GM12878 (cell line): ENCODE measurements around the gene REEP2.

Experiments used
- ASH2L ChIP-seq: fragments of 300-600, 200-600 bp; sonication (generic); IDR thresholded peaks from 2 replicates; pipeline ENCODE4 v1.6.1; 2017; ENCODE audit warnings: low read depth, mild to moderate bottlenecking, borderline replicate concordance
- ATF3 ChIP-seq: IDR thresholded peaks from 2 replicates; pipeline ENCODE4 v1.6.1; 2011; ENCODE audit warnings: low read depth, mild to moderate bottlenecking, low read length, moderate library complexity, borderline replicate concordance; ENCODE audit errors: extremely low read depth
- CTCF ChIP-seq, 3 experiments: IDR thresholded peaks in 2 of 3; conservative IDR thresholded peaks in 1 of 3; 2 replicates each; pipeline ENCODE4 v1.5.1; 2011; ENCODE audit warnings: low read depth in 3 of 3, low read length in 3 of 3, mild to moderate bottlenecking in 3 of 3, control low read depth in 2 of 3, moderate library complexity in 2 of 3, inconsistent platforms in 1 of 3, mixed read lengths in 1 of 3; ENCODE audit not compliant: control insufficient read depth in 2 of 3, insufficient read depth in 1 of 3; ENCODE audit errors: extremely low read depth in 1 of 3
- KDM1A ChIP-seq: fragments of 200-600 bp; sonication (generic); IDR thresholded peaks from 2 replicates; pipeline ENCODE4 v1.6.1; 2016; ENCODE audit warnings: borderline replicate concordance
- MXI1 ChIP-seq: fragments of 150-350 bp; IDR thresholded peaks from 2 replicates; pipeline ENCODE4 v1.6.1; 2011; ENCODE audit warnings: low read depth, mild to moderate bottlenecking, inconsistent platforms, low read length, improper control_type of control experiment
- NR2C2 ChIP-seq: IDR thresholded peaks from 2 replicates; pipeline ENCODE4 v1.6.1; 2011; ENCODE audit warnings: borderline replicate concordance, low read depth; ENCODE audit not compliant: control insufficient read depth, insufficient read length
- POLR2AphosphoS2 ChIP-seq: IDR thresholded peaks from 2 replicates; pipeline ENCODE4 v1.6.1; 2011; ENCODE audit warnings: low read depth, mild to moderate bottlenecking, low read length, improper control_type of control experiment, moderate library complexity
- RCOR1 ChIP-seq: conservative IDR thresholded peaks from 2 replicates; pipeline ENCODE4 v1.6.1; 2012; ENCODE audit warnings: low read depth, low read length, improper control_type of control experiment
- RELA ChIP-seq: fragments of 450-650 bp; IDR thresholded peaks from 2 replicates; pipeline ENCODE4 v1.8.0; 2014; ENCODE audit warnings: borderline replicate concordance; ENCODE audit not compliant: partially characterized antibody
- SIN3A ChIP-seq: IDR thresholded peaks from 2 replicates; pipeline ENCODE4 v1.6.1; 2012; ENCODE audit warnings: low read depth, low read length, improper control_type of control experiment

- TF ChIP-seq ATF3 (no peak), KDM1A (no peak), NR2C2 (no peak), RCOR1 (no peak), ASH2L (no peak), RELA (no peak), MXI1 (no peak), POLR2AphosphoS2 (no peak), SIN3A (no peak), CTCF (IDR thresholded peaks at IDR 0.05 in 2 of 3, conservative IDR thresholded peaks at IDR 0.05 in 1 of 3; ENCODE audit: control insufficient read depth in 2 of 3, extremely low read depth in 1 of 3, insufficient read depth in 1 of 3, low read depth in 3 of 3, low read length in 3 of 3) (no peak)
Measured at GRCh38 chr5:138435943-138436342, 2.9 kb upstream of the REEP2 start.
